D721Med (cell line): ENCODE data around the gene CSNK1A1.

Experiments used
- DNase-seq: peaks from one replicate; pipeline ENCODE4 v3.0.0; 2011; ENCODE audit warnings: low spot score; ENCODE audit not compliant: insufficient read length
- FAIRE-seq: peaks from 2 replicates; lab custom pipeline; 2011; peaks lifted over from hg19 to GRCh38; lab: Jason Lieb, UNC
- CTCF ChIP-seq: IDR thresholded peaks from 2 replicates; pipeline ENCODE4 v1.5.1; 2012; ENCODE audit warnings: mild to moderate bottlenecking, control low read depth; ENCODE audit not compliant: insufficient read depth; ENCODE audit errors: missing control alignments

CSNK1A1 gene

GRCh38 chr5:149532413-149532812, 18.8 kb downstream of the CSNK1A1 start:
- TF ChIP-seq CTCF = no peak
- no peak for FAIRE-seq
- no peak for DNase-seq

GRCh38 chr5:149529463-149529862, 21.8 kb downstream of the CSNK1A1 start:
- DNase-seq (no peak), FAIRE-seq (peak; percentile 46)
- TF ChIP-seq CTCF = no peak

- peak; percentile 61 for FAIRE-seq
- DNase-seq = no peak
- no peak for TF ChIP-seq CTCF
Measured at GRCh38 chr5:149528281-149529060, 22.8 kb downstream of the CSNK1A1 start.

- FAIRE-seq = no peak
- TF ChIP-seq CTCF = no peak
- DNase-seq = no peak
Measured at GRCh38 chr5:149526845-149527590, 24.2 kb downstream of the CSNK1A1 start.

- FAIRE-seq = no peak
- TF ChIP-seq CTCF = no peak
- DNase-seq = no peak
Measured at GRCh38 chr5:149521739-149522685, 29.2 kb downstream of the CSNK1A1 start.

GRCh38 chr5:149519601-149520000, 31.6 kb downstream of the CSNK1A1 start:
- no peak for TF ChIP-seq CTCF
- no peak for FAIRE-seq
- DNase-seq = no peak
